GM19193 (cell line): ENCODE data around the gene TMA7.

Source experiments
- POLR2A ChIP-seq: IDR thresholded peaks from 4 replicates; pipeline ENCODE4 v1.6.1; 2011; ENCODE audit not compliant: insufficient read depth, insufficient read length; ENCODE audit errors: extremely low read depth

The TMA7 gene

DNA sequence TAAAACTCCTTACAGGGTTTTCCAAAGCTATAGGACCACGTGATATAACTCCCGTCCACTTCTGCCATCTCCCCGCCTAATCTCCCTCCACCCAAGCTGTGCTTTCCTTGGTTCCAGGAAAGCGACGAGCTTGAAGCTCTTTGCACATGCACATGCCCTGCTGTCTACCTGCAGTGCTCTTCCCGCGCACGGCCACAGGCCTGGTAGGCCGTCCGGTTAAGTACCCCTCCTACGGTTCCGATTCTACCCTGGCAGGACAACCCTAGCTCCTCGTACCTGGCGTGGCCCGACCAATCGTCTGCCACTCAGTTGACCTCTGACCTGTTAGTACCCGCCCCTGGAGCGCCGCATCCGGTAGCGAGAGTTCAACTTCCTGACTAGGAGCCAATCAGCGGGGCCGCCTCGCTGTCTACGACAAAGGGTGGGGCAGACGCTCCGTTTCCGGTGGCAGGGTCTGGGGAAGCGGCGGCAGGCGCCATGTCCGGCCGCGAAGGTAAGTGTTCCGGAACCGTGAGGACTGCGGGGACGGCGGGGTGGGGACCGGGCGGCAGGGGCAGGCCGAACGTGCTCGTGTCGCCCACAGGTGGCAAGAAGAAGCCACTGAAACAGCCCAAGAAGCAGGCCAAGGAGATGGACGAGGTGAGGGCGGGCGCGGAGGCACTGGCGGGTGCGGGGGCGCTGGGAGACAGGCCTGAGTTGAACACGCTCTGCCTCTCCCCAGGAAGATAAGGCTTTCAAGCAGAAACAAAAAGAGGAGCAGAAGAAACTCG, at the start of gene TMA7, which contains the start of gene CCDC51:
Gene TMA7, plus strand, starts transcription at position 438 of the 770 bp plus-strand sequence. Its CDS starts 40 bp downstream, at position 478.
Gene CCDC51, minus strand, starts transcription at position 300 of the 770 bp plus-strand sequence. CDS start 4,991 bp downstream, outside the sequence.
- peak; percentile 88 for TF ChIP-seq POLR2A

DNA sequence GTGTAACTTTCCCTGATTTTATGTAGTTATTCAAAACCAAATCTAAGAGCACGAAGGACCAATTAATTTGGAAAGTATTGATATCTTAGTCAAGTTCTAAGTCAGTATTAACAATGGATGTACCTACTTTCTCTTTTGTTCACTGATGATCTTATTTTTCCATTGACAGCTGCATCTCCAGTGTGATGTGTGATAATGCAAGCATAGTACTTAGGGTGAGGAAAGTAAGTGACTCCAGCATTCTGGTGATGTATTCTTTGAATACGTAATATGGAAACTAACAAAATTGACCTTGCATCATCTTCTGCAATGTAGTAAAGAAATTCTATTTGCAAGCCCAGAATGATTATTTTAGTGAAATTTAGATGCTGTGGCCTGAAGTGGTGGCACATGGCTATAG, 45.7 kb upstream of the TMA7 start:
- TF ChIP-seq POLR2A, result no peak

DNA sequence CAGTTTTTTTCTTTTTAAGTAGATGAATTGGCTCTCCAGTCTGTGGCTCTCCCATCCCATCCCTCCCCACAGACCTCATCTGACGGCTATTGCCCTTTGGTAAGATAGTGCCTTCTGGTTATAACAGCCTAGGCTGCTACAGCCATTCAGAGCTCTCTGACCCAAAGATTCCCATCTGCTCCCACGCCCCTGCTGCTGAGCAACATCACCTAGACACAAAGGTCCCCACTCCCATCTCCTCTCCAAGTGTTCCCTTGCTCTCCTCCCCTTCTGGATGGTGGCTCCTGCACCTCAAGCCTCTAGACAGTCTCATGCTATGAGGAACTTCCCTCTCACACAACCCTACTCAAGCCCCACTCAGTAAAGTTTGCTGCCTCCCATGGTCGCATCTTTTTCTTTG, 44.3 kb upstream of the TMA7 start:
- TF ChIP-seq POLR2A, result no peak

DNA sequence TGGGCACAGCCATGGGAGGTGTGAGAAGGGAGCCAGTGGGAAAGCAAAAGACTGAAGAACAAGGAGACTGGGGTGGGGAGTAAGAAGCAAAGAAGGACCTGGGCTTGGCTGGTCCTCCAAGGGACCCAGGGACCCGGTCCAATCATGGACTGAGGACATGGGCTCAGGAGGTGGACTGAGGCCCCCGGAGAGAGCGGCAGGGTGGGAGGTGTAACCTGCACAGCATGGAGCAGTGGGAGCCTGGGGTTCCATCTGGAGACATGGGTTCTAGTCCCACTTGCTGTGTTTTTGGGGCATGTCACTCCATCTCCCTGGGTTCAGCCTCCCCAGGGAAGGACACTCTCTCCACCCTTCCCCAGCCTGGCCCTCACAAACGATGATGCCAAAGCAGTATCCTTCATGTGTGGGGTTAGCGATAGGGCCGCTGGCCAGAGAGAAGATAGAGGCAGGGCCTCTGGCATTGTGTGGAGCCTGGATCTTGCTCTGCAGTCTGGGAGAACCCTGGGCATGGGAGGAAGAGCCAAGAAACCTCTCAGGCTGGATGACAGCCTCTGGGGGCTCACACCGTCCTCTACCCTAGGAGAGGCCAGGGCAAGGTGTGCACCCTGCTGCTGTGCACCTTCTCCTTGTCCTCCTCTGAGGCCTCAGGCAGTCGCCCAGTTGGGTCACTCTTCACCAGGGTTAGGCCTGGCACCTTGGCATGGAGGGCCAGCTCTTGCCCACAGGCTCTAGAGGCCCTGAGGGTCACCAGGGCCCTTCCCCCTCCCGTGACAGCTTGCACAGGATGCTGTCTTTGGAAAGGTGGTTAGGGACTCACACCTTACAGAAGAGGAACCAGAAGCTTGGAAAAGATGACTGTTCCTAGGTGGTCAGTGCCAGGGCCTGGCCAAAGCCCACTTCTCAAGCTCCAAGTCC, 42.0 kb upstream of the TMA7 start:
- TF ChIP-seq POLR2A, result no peak

DNA sequence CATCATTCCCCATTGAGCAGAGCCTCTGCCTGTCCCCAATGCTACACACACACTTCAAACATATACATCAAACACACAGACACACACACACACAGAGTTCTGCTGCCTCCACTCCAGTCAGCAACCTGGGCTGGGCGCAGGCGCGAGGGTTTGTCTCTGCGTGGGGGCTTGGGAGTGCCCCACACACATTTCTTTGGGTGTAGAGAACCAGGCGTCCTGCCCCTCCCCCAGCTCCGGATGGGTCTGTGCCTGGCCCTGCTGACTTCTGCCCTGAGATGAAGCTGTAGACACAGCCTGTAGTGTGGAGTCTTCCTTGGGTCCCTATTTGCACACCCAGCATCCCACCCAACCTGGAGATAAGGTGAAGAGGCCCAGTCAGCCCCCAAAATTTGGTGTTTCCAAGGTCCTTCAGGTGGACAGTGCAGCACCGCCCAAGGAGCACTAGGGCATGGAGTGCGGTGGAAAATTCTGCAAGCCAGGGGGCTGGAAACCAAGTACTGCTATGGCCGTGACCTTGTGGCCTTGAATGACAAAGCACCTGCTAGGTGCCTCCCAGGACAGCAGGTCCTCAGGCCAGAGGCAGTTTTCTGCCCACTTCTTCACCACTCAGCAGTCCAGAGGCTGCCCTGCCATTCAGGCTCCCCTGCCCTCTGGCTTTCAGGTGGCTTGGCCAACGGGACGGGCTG, 41.2 kb upstream of the TMA7 start:
- no peak for TF ChIP-seq POLR2A

DNA sequence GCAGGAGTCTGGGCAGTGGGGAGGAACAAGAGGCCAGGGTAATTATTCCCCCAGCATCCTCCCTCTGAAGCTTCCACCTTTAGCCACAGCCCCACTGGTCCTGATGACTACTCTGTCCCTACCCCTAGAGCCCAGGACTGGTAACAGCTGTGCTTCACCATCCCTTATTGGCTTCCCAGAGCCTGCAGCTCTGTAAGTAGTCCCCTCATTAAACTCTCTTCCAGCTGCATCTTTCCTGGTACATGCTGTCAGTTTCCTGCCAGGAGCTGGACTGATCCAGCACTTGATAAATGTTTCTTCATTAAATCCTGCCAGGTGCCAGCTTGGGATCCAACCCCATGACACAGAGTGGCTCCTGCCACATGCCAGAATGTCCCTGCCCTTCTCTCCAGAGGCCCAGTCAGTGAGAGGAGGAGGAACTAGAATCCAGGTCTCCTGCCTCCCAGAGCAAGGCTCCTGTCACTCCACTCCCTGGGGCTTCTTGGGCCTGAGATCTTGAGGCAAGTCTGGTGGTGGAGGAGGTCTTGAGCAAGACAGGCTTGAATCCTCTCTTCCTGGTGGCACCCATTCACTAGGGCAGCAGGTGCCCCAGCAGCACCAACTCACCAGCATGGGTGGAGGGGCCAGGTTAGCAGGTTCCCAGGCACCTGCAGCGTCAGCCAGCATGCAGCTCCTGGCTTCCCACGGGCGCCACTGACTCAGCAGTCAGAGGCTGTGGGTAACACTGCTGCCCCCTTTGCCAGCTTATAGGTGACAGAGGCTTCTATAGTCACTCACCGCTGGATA, 40.5 kb upstream of the TMA7 start:
- TF ChIP-seq POLR2A, result no peak

DNA sequence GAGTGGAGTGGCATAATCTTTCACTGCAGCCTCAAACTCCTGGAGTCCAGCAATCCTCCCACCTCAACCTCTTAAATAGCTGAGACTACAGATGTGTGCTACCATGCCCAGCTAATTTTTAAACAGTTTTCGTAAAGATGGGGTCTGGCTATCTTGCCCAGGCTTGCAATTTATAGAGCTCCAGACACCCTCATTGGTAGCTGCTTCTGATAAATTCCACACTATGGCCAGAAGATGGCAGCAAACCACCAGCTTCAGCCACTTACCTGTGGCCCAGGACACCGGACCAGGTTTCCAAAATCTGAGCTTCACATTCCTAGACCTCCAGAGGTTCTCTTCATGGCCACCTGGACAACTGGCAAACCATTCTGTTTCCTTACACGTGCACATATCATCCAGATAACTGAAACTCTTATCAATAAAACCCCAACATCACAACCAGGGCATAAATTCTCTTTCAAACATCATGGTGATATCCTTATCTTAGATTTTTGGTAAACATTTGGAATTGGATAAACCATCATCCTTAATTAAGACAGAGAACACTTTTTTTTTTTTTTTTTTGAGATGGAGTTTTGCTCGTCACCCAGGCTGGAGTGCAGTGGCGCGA, 39.1 kb upstream of the TMA7 start:
- no peak for TF ChIP-seq POLR2A

DNA sequence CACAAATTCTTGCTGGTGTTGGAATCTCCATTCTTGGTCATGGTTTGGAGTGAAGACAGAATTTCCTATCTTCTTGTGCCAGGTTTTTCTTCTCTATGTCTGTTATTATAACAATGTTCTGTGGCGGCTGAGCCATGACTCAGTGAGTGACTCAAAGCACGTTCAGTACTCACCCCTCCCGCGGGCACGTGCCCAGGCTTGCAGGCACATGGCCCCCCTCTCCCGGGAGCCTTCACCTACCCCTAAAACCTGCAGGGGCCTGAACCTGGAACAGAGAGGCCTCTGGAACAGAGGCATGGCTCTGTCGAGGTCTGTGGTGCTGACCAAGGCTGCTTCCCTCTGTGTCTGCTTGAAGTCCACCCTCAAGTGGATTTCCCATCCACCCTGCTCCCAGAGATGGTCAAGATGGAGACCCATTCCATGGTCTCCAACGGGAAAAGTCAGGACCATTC, 37.8 kb upstream of the TMA7 start:
- TF ChIP-seq POLR2A, result no peak

DNA sequence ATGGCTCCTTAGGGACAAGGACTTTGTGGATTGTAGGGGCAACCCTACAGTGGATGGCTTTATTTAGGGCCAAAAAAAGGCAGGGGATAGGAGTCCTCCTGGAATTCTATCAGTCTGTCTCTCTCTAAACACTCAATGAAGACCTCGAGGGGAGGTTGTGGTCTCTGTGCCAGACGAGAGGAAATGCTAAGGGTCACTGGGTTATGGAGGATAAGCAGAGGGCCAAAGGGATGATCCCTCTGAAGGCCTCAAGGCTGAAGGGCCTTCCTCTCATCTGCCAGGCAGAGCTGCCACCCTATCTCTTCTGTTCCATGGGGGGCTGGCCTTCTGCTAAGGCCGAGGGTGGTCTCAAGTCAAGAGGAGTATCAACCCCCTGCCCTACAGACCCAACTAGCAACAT, 37.1 kb upstream of the TMA7 start:
- TF ChIP-seq POLR2A, result no peak

DNA sequence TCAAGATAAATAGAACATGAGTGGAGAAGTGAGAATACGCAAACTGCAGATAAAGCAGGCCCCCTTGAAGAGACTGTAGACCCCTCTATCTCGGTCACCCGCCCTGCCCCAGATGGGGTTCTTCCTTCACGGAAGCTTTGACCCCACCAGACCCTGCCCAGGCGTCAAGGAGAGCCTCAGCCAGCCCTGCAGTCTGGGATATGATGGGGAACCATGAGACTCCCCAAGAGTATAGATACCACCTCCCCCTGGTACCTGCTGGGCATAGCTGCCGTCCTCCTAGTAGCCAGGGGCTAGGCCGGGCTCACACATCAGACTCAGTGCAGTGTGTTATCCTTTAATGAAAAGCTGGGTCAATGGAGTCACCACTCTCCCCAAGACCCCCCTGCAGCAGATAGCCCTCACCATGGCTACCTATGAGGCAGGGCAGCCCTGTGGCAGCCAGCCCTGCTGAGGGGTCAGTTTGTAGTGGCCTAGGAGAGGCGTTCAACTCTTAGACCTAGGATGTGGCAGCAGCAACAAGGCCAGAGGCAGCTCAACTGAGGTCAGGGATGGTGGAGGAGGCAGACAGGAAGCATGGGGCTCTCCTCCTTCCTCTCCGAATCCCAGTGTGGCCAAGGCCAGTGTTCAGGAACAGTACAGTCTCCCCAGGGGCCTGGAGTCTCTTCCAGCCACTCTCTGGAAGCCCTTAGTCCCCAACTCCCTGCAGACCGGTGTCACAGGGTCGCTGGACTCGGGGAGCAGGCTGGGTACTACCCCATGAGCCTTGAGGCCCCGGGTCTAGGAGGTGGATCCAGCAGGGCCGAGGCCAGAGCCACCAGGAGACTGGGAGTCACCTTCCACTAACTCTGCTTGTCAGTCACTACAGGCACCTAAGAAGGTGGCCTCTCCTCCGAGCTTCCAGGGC, 36.3 kb upstream of the TMA7 start:
- TF ChIP-seq POLR2A, result no peak

DNA sequence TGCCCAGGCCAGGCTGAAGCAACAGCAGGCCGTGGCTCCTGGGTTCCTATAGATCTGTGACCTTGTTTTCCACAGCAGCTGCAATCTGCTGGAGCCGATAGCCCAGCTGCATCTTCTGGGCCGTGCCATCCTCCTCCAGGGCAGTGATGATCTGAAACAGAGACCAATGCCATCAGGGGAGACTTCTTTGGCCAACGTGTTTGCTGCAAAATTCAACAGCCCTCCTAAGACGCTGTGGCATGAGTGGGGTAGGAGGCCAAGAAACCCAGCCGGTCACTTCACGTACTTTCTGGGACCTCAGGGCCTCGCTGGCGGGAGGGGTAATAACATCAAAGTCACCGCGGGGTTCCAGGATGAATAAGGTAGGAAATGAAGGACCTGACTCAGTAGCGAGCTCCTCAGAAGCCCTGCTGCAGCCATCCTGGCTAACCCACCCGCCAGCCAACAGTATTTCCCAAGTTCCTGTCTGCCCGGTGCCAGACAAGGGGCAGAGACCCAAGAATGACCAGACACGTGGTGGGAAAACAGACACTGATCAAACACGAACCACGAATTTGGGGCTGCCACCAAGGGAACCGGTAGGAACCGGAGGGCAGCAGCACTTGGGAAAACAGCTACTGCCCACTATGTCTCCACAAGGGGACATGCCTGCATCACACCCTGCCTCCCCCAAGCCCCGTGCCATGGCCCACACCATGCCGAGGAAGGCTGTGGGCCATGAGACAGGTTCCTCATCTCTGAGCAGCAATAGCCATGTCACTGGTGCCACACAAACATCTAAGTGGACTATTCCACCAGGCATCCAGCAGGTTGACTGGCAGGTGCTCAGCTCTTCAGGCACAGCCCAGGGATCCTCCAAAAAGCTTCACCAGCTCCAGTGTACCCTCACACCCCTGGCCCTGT, 35.4 kb upstream of the TMA7 start:
- TF ChIP-seq POLR2A, result no peak

DNA sequence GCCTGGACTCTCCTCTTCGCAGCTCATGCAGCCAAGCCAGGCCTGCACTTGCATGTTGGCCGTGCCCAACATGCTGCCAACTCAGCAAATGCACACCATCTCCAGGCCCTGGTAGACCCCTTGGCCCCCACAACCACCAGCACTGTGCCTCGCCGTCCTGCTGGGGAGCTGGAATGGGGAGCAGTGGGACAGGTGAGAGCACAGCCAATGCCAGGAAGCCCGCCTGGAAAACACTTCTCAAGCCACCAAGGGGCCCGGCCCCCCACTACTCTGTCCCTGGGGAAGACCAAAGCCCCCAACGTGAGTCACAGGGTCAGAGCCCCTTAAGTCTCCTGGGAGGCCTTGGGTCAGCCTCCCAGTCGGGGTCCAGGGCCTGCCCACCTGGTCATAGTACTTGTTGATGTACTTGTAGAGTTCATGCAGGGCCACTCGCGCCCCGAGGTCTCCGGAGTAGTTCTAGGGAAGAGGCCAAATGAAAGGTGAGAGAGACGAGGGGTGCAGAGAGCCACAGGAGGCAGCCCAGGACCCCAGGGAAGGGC, 34.6 kb upstream of the TMA7 start:
- TF ChIP-seq POLR2A, result no peak
